IPS-20b (cell line): ENCODE results near the gene DARS1.

Experiments used
- H3K27ac ChIP-seq: one replicate; pipeline ENCODE4 v1.5.1; 2013; ENCODE audit warnings: low read length
- H3K27me3 ChIP-seq: 2 replicates; pipeline ENCODE4 v1.6.1; 2013; ENCODE audit warnings: mild to moderate bottlenecking, low read length, inconsistent platforms; ENCODE audit not compliant: insufficient read depth
- H3K36me3 ChIP-seq: 2 replicates; pipeline ENCODE4 v1.6.1; 2013; ENCODE audit warnings: low read depth, mild to moderate bottlenecking, inconsistent platforms, low read length, moderate library complexity; ENCODE audit not compliant: insufficient read depth
- H3K4me1 ChIP-seq: 2 replicates; pipeline ENCODE4 v1.6.1; 2013; ENCODE audit warnings: mild to moderate bottlenecking, control low read depth, inconsistent platforms, low read length, moderate library complexity; ENCODE audit not compliant: insufficient read depth
- H3K4me3 ChIP-seq: 2 replicates; pipeline ENCODE4 v1.5.1; 2013; ENCODE audit warnings: mild to moderate bottlenecking, low read length, inconsistent platforms
- H3K9ac ChIP-seq: 2 replicates; pipeline ENCODE4 v1.6.1; 2013; ENCODE audit warnings: low read depth, mild to moderate bottlenecking, inconsistent platforms, low read length, moderate library complexity
- H3K9me3 ChIP-seq: 2 replicates; pipeline ENCODE4 v1.6.1; 2013; ENCODE audit warnings: mild to moderate bottlenecking, low read depth, low read length, inconsistent platforms; ENCODE audit not compliant: insufficient read depth

Gene DARS1

GRCh38 chr2:136024185-136024584 is 38.8 kb upstream of the DARS1 start:
- Histone ChIP-seq H3K4me3 (no peak overlapping the region), H3K4me1 (peaks cover 12% of the 10 kb centered on the region; the same call in 1 of the 2 replicates), H3K9me3 (no peaks in the 10 kb centered on the region), H3K36me3 (no peaks in the 10 kb centered on the region), H3K27me3 (no peaks in the 10 kb centered on the region), H3K9ac (no peak overlapping the region), H3K27ac (no peak overlapping the region)

- Histone ChIP-seq H3K27me3 (no peaks in the 10 kb centered on the region), H3K36me3 (no peaks in the 10 kb centered on the region), H3K27ac (no peak overlapping the region), H3K9me3 (no peaks in the 10 kb centered on the region), H3K9ac (no peak overlapping the region), H3K4me1 (peaks cover 12% of the 10 kb centered on the region; the same call in 1 of the 2 replicates), H3K4me3 (no peak overlapping the region)
Observed at GRCh38 chr2:136023416-136023815, 38.0 kb upstream of the DARS1 start.

- H3K27ac ChIP-seq = no peak overlapping the region
- H3K4me1 ChIP-seq = peaks cover 12% of the 10 kb centered on the region; the same call in 1 of the 2 replicates
- H3K27me3 ChIP-seq = no peaks in the 10 kb centered on the region
- H3K36me3 ChIP-seq = no peaks in the 10 kb centered on the region
- no peak overlapping the region for H3K4me3 ChIP-seq
- no peaks in the 10 kb centered on the region for H3K9me3 ChIP-seq
- H3K9ac ChIP-seq = no peak overlapping the region
Observed at GRCh38 chr2:136022396-136023146, 37.1 kb upstream of the DARS1 start.

- no peak overlapping the region for H3K4me3 ChIP-seq
- no peak overlapping the region for H3K9ac ChIP-seq
- peaks cover 12% of the 10 kb centered on the region; the same call in 1 of the 2 replicates for H3K4me1 ChIP-seq
- H3K27ac ChIP-seq = no peak overlapping the region
- no peaks in the 10 kb centered on the region for H3K36me3 ChIP-seq
- H3K27me3 ChIP-seq = no peaks in the 10 kb centered on the region
- no peaks in the 10 kb centered on the region for H3K9me3 ChIP-seq
Observed at GRCh38 chr2:136021976-136022375, 36.5 kb upstream of the DARS1 start.

- no peaks in the 10 kb centered on the region for H3K36me3 ChIP-seq
- no peak overlapping the region for H3K9ac ChIP-seq
Observed at GRCh38 chr2:136021406-136021805, 36.0 kb upstream of the DARS1 start.

GRCh38 chr2:136020831-136021230 is 35.4 kb upstream of the DARS1 start:
- Histone ChIP-seq H3K9ac (no peak overlapping the region), H3K4me3 (no peak overlapping the region), H3K27me3 (no peaks in the 10 kb centered on the region), H3K4me1 (peaks cover 8% of the 10 kb centered on the region; the same call in 1 of the 2 replicates), H3K36me3 (no peaks in the 10 kb centered on the region), H3K9me3 (no peaks in the 10 kb centered on the region), H3K27ac (no peak overlapping the region)

More at GRCh38 chr2:136021406-136021805, 36.0 kb upstream of the DARS1 start:
- H3K27me3 ChIP-seq = no peaks in the 10 kb centered on the region
- H3K4me3 ChIP-seq = no peak overlapping the region
- no peaks in the 10 kb centered on the region for H3K9me3 ChIP-seq
- peaks cover 10% of the 10 kb centered on the region; the same call in 1 of the 2 replicates for H3K4me1 ChIP-seq
- H3K27ac ChIP-seq = no peak overlapping the region

- H3K36me3 ChIP-seq = no peaks in the 10 kb centered on the region
- H3K9ac ChIP-seq = no peak overlapping the region
- no peak overlapping the region for H3K27ac ChIP-seq
- peaks cover 5% of the 10 kb centered on the region; the same call in 1 of the 2 replicates for H3K4me1 ChIP-seq
- H3K4me3 ChIP-seq = no peak overlapping the region
- H3K9me3 ChIP-seq = no peaks in the 10 kb centered on the region
- H3K27me3 ChIP-seq = no peaks in the 10 kb centered on the region
Observed at GRCh38 chr2:136019825-136020224, 34.4 kb upstream of the DARS1 start.

- Histone ChIP-seq H3K4me3 (no peak overlapping the region), H3K9ac (no peak overlapping the region), H3K36me3 (no peaks in the 10 kb centered on the region), H3K4me1 (no peaks in the 10 kb centered on the region; the same call in 1 of the 2 replicates), H3K27me3 (no peaks in the 10 kb centered on the region), H3K9me3 (no peaks in the 10 kb centered on the region), H3K27ac (no peak overlapping the region)
Observed at GRCh38 chr2:136019306-136019705, 33.9 kb upstream of the DARS1 start.

- Histone ChIP-seq H3K36me3 (no peaks in the 10 kb centered on the region), H3K4me3 (no peak overlapping the region), H3K27ac (no peak overlapping the region), H3K9ac (no peak overlapping the region), H3K4me1 (peaks cover 10% of the 10 kb centered on the region; the same call in 1 of the 2 replicates), H3K27me3 (no peaks in the 10 kb centered on the region), H3K9me3 (no peaks in the 10 kb centered on the region)
Observed at GRCh38 chr2:136017786-136018185, 32.4 kb upstream of the DARS1 start.

GRCh38 chr2:136016836-136017235 is 31.4 kb upstream of the DARS1 start:
- no peak overlapping the region for H3K9ac ChIP-seq
- no peak overlapping the region for H3K4me3 ChIP-seq
- H3K36me3 ChIP-seq = no peaks in the 10 kb centered on the region
- H3K4me1 ChIP-seq = peaks cover 11% of the 10 kb centered on the region; the same call in 1 of the 2 replicates
- no peaks in the 10 kb centered on the region for H3K27me3 ChIP-seq
- no peak overlapping the region for H3K27ac ChIP-seq
- no peaks in the 10 kb centered on the region for H3K9me3 ChIP-seq

GRCh38 chr2:136016427-136016826 is 31.0 kb upstream of the DARS1 start:
- Histone ChIP-seq H3K9me3 (no peaks in the 10 kb centered on the region), H3K27ac (no peak overlapping the region), H3K4me3 (no peak overlapping the region), H3K27me3 (no peaks in the 10 kb centered on the region), H3K36me3 (no peaks in the 10 kb centered on the region), H3K9ac (no peak overlapping the region), H3K4me1 (peaks cover 11% of the 10 kb centered on the region; the same call in 1 of the 2 replicates)

- Histone ChIP-seq H3K4me3 (no peak overlapping the region), H3K9me3 (no peaks in the 10 kb centered on the region), H3K36me3 (no peaks in the 10 kb centered on the region), H3K4me1 (peaks cover 11% of the 10 kb centered on the region; the same call in 1 of the 2 replicates), H3K9ac (no peak overlapping the region), H3K27me3 (no peaks in the 10 kb centered on the region), H3K27ac (no peak overlapping the region)
Observed at GRCh38 chr2:136015699-136016098, 30.3 kb upstream of the DARS1 start.
